Measurements from ENCODE around the gene IGSF21.

Gene IGSF21

GRCh38 chr1:18178111-18178510 is 70.5 kb downstream of the IGSF21 start:
- no peak for DNase-seq (ENCODE audit: low spot score)

GRCh38 chr1:18179009-18179408 is 71.4 kb downstream of the IGSF21 start:
- no peak for DNase-seq (ENCODE audit: low spot score)

- DNase-seq (ENCODE audit: low spot score), result no peak
Observed at GRCh38 chr1:18182398-18183160, 75.0 kb downstream of the IGSF21 start.

GRCh38 chr1:18183533-18183932 is 75.9 kb downstream of the IGSF21 start:
- no peak for DNase-seq (ENCODE audit: low spot score)

- no peak for DNase-seq (ENCODE audit: low spot score)
Observed at GRCh38 chr1:18187054-18187453, 79.5 kb downstream of the IGSF21 start.

GRCh38 chr1:18188820-18189517 is 81.4 kb downstream of the IGSF21 start:
- no peak for DNase-seq (ENCODE audit: low spot score)

- no peak for DNase-seq (ENCODE audit: low spot score)
Observed at GRCh38 chr1:18190598-18190997, 83.0 kb downstream of the IGSF21 start.

- no peak for DNase-seq (ENCODE audit: low spot score)
Observed at GRCh38 chr1:18191037-18191436, 83.4 kb downstream of the IGSF21 start.

- no peak for DNase-seq (ENCODE audit: low spot score)
Observed at GRCh38 chr1:18191481-18192155, 84.0 kb downstream of the IGSF21 start.

GRCh38 chr1:18192182-18192581 is 84.6 kb downstream of the IGSF21 start:
- DNase-seq (ENCODE audit: low spot score), result no peak

- DNase-seq (ENCODE audit: low spot score), result no peak
Observed at GRCh38 chr1:18192974-18193373, 85.4 kb downstream of the IGSF21 start.

GRCh38 chr1:18197299-18197698 is 89.7 kb downstream of the IGSF21 start:
- no peak for DNase-seq (ENCODE audit: low spot score)

- no peak for DNase-seq (ENCODE audit: low spot score)
Observed at GRCh38 chr1:18198260-18198659, 90.7 kb downstream of the IGSF21 start.

- no peak for DNase-seq (ENCODE audit: low spot score)
Observed at GRCh38 chr1:18199462-18199861, 91.9 kb downstream of the IGSF21 start.

- DNase-seq (ENCODE audit: low spot score), result no peak
Observed at GRCh38 chr1:18200136-18200717, 92.6 kb downstream of the IGSF21 start.

GRCh38 chr1:18200918-18201317 is 93.3 kb downstream of the IGSF21 start:
- DNase-seq (ENCODE audit: low spot score), result no peak

GRCh38 chr1:18201997-18202719 is 94.6 kb downstream of the IGSF21 start:
- no peak for DNase-seq (ENCODE audit: low spot score)

- DNase-seq (ENCODE audit: low spot score), result no peak
Observed at GRCh38 chr1:18203645-18204044, 96.0 kb downstream of the IGSF21 start.

GRCh38 chr1:18204575-18204974 is 97.0 kb downstream of the IGSF21 start:
- no peak for DNase-seq (ENCODE audit: low spot score)

- no peak for DNase-seq (ENCODE audit: low spot score)
Observed at GRCh38 chr1:18205319-18205718, 97.7 kb downstream of the IGSF21 start.

GRCh38 chr1:18211764-18212163 is 104.2 kb downstream of the IGSF21 start:
- DNase-seq (ENCODE audit: low spot score), result no peak

Measured in GM03348 (cell line).